Thoracic aorta (tissue), 2 donors: Measurements from ENCODE around the gene PSPC1. TPM values are rescaled to one million over a fixed set of nuclear protein-coding genes. Genes with fewer than 3 reads are reported as not detected.

Experiments used
- ATAC-seq: fragments of 150-250 bp; one replicate; pipeline ENCODE4 v1.8.0; 2017; ENCODE audit warnings: low read depth; ENCODE audit not compliant: insufficient number of reproducible peaks, low FRiP score
- DNase-seq: peaks from one replicate; pipeline ENCODE4 v3.0.0-alpha.2; 2020; ENCODE audit warnings: low spot score
- H3K27ac ChIP-seq, 2 donors: fragments of 200-600 bp; sonication (generic); 1 replicate in 1 of 2; 2 replicates in 1 of 2; pipeline ENCODE4 v1.5.1; 2016; ENCODE audit warnings: mild to moderate bottlenecking in 2 of 2, moderate library complexity in 2 of 2
- H3K27me3 ChIP-seq: fragments of 200-600 bp; sonication (generic); replicated peaks from 2 replicates; pipeline ENCODE4 v1.6.0; 2016; ENCODE audit warnings: mild to moderate bottlenecking; ENCODE audit not compliant: insufficient read depth
- H3K36me3 ChIP-seq: fragments of 200-600 bp; sonication (generic); one replicate; pipeline ENCODE4 v1.5.1; 2016
- H3K4me1 ChIP-seq, 2 donors: fragments of 200-600 bp; sonication (generic); 1 replicate in 1 of 2; 2 replicates in 1 of 2; pipeline versions ENCODE4 v1.5.1 to v1.6.0; 2016; ENCODE audit warnings: low read depth in 2 of 2, mild to moderate bottlenecking in 1 of 2; ENCODE audit not compliant: control insufficient read depth in 1 of 2
- H3K4me3 ChIP-seq: fragments of 200-600 bp; sonication (generic); 2 replicates; pipeline ENCODE4 v1.5.1; 2016; ENCODE audit warnings: mild to moderate bottlenecking
- H3K9me3 ChIP-seq: fragments of 200-600 bp; sonication (generic); 2 replicates; pipeline ENCODE4 v1.5.1; 2016
- total RNA-seq, 2 donors: library from RNA; depleted of rRNA; stranded (reverse); fragments of >200 nt; gene quantifications; one replicate each; pipeline versions ENCODE4 v1.1.0 to v1.2.3, GENCODE V29; 2016
- TF ChIP-seq, protein P1 (sequence below): fragments of 200-600 bp; sonication (generic); IDR thresholded peaks from one replicate; pipeline ENCODE4 v1.5.1; 2019; ENCODE audit warnings: antibody characterized with exemption

Gene PSPC1
- total RNA-seq, 2 donors from 2014 or later: 60.1 to 80.7 TPM

DNA sequence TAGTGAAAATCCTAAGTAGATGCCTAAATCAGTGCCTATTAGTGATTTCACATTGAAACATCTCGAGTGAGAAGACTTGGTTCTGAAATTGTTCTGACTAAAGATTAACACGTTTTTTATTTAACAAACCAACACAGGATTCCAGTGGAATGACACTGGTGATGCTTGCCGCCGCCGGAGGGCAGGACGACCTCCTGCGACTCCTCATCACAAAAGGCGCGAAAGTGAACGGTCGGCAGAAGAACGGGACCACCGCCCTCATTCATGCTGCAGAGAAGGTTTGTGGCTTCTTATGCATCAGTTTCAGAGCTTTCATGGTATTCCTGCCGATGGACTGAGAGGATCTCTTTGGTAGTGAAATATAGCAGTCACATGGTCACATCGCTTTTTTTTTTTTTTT, 121.2 kb downstream of the PSPC1 start:
- peaks cover 40% of the 10 kb centered on the region for H3K36me3 ChIP-seq
- TF ChIP-seq, protein P1, sequence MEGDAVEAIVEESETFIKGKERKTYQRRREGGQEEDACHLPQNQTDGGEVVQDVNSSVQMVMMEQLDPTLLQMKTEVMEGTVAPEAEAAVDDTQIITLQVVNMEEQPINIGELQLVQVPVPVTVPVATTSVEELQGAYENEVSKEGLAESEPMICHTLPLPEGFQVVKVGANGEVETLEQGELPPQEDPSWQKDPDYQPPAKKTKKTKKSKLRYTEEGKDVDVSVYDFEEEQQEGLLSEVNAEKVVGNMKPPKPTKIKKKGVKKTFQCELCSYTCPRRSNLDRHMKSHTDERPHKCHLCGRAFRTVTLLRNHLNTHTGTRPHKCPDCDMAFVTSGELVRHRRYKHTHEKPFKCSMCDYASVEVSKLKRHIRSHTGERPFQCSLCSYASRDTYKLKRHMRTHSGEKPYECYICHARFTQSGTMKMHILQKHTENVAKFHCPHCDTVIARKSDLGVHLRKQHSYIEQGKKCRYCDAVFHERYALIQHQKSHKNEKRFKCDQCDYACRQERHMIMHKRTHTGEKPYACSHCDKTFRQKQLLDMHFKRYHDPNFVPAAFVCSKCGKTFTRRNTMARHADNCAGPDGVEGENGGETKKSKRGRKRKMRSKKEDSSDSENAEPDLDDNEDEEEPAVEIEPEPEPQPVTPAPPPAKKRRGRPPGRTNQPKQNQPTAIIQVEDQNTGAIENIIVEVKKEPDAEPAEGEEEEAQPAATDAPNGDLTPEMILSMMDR: no peak
- no peaks in the 10 kb centered on the region for H3K27me3 ChIP-seq
- no peak overlapping the region for H3K27ac ChIP-seq
- ATAC-seq (no peak), DNase-seq (no peak)
- H3K9me3 ChIP-seq: no peaks in the 10 kb centered on the region
- no peak overlapping the region for H3K4me3 ChIP-seq
- H3K4me1 ChIP-seq: no peaks in the 10 kb centered on the region

DNA sequence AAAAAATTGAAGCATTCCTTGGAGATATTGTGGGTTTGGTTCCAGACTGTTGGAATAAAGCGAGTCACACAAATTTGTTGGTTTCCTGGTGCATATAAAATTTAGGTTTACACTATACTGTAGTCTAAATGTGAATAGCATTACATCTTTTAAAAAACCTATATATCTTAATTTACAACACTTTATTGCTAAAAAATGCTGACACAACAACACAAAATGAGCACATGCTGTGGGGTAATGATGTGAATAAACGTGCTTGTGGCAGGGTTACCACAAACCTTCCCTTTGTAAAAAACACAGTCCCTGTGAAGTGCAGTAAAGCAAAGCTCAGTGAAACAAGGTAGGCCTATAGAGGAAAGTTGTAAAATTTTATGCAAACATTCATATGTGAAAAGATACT, 121.6 kb downstream of the PSPC1 start:
- H3K27me3 ChIP-seq: no peaks in the 10 kb centered on the region
- H3K27ac ChIP-seq: no peak overlapping the region
- no peaks in the 10 kb centered on the region for H3K4me1 ChIP-seq
- H3K9me3 ChIP-seq: no peaks in the 10 kb centered on the region
- H3K36me3 ChIP-seq: peaks cover 38% of the 10 kb centered on the region
- H3K4me3 ChIP-seq: no peak overlapping the region
- DNase-seq (no peak), ATAC-seq (no peak)
- TF ChIP-seq, protein P1: no peak

DNA sequence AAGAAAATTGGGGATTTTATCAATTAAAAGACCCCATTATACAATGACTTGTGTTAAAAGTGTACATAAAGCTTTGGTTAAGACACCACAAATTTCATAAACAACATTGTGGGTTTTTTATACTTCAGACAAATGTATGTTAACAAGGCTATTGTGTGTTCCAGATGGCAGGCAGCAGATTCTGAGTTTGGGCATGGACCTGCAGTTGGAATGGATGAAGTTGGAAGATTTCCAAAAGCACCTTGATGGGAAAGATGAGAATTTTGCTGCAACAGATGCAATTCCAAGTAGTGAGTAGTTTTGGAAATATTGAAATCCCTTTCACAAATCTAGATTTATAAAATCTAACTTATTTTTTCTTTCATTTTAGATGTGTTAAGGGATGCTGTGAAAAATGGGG, 123.9 kb downstream of the PSPC1 start:
- Histone ChIP-seq H3K4me3 (no peak overlapping the region), H3K27me3 (no peaks in the 10 kb centered on the region), H3K9me3 (no peaks in the 10 kb centered on the region), H3K4me1 (no peaks in the 10 kb centered on the region), H3K36me3 (peaks cover 25% of the 10 kb centered on the region), H3K27ac (no peak overlapping the region)
- TF ChIP-seq, protein P1: no peak
- no peak for DNase-seq
- ATAC-seq: no peak

DNA sequence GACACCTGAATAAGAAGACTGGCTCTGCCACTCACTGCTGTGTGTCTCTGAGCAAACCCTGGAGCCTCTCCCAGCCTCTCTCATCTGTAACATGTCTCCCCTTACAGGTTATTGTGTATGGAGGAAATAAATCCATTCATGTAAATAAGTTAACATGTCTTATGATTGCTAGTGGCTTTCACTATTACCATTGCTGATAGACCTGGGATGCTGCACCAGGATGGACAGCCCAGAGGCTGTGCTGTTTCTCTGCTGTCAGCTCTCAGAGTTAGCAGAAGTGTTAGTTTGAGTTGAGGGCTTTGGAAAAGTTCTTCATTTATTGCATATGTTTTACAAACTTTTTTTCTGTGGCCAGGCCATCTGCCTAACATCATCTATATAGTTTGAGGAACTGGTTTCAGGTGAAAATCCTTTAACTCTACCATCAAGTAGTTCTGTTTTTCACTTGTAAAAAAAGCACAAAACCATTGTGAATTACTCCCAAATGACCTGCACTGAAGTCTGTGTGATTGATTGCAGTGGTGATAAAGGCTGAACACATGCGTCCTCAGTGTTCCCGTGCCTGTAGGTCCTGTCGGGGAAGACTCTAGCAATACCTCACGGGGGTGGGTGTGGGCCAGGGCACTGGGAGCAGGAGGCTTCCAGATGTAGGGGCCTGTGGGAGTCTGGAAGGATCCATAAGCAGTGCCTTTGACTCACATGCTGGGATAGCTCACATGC, 124.7 kb downstream of the PSPC1 start:
- TF ChIP-seq, protein P1: no peak
- ATAC-seq (no peak), DNase-seq (no peak)
- Histone ChIP-seq H3K4me1 (no peaks in the 10 kb centered on the region), H3K36me3 (peaks cover 20% of the 10 kb centered on the region), H3K4me3 (no peak overlapping the region), H3K9me3 (no peaks in the 10 kb centered on the region), H3K27ac (no peak overlapping the region), H3K27me3 (no peaks in the 10 kb centered on the region)

Other genes with a start within 250 kb of the PSPC1 start
- gene TPTE2, start 221.4 kb downstream of the PSPC1 start, total RNA-seq: not detected
- gene MPHOSPH8, start 149.3 kb downstream of the PSPC1 start, total RNA-seq: 10 to 100 TPM; 24.8 to 56.3 TPM
- gene ZMYM5, start 80.7 kb upstream of the PSPC1 start, total RNA-seq: 10 to 100 TPM; 15.2 to 19.2 TPM
- gene ZMYM2, start 175.8 kb upstream of the PSPC1 start, total RNA-seq: 100 to 1,000 TPM in 1 of 2 donors, 10 to 100 TPM in 1; 94.2 to 102 TPM